HG02970 (cell line): ENCODE results near the gene DND1.
"Not testable (repeated sequence)": the region's sequence is repeated elsewhere in the genome, so short reads cannot be mapped to it uniquely, and the experiment has no call there.

ENCODE experiments used
- ATAC-seq: cut with Tn5 transposase; IDR thresholded peaks from one replicate; pipeline ENCODE4 v1.9.1; 2021; ENCODE audit warnings: mild to moderate bottlenecking, moderate library complexity, moderate number of reproducible peaks; ENCODE audit not compliant: unreplicated experiment, low FRiP score

Gene DND1

DNA sequence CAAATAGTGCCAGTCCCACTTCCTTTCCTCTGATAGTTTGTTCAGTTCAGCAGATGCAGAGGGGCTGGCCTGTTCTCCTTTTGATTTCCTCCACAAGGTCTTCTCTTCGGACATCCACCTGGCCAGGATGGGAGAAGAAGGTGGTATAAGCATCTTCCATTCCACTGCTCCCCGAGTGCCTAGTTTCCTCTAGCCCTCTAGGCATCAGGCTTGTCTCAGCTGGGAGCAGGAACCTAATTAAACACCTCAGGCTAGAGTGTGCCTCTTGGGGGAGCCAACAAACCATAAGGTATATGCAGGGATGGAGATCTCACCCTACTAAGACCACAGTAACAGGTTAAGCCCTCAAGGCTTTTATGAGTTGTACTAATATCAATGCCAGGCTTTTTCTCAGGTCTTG, 835 bp upstream of the DND1 start:
- no peak for ATAC-seq

DNA sequence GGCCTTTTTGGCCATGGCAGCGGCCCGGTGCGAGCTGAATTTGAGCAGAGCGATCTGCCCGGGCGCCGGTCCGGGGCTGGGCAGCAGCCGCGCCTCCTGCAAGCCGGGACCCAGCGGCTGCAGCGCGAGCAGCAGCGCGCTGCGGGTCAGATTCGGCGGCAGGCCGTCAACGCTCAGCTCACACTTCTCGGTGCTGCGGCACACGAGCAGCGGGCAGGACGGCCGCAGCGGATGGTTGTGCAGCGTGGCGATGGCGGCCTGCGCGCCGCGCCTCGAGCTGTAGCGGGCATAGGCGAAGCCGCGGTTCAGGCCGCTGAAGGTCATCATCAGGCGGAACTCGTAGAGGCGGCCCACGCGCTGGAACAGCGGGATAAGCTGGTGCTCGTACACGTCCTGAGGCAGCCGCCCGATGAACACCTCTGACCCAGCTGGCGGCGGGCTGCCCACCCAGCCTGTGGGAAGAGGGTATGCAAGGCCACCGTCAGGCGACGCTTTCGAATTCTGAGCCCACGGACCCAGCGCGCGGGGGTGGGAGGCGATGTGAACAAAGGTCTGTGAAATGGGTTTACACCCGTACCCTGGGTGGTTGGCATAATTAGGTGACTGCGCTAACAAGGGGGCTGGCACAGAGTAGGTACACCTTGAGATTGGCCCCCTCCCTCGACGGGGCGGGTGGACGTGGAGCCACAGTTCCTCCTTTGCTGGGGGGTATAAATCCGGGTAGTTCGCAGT, 755 bp downstream of the DND1 start:
- no peak for ATAC-seq

DNA sequence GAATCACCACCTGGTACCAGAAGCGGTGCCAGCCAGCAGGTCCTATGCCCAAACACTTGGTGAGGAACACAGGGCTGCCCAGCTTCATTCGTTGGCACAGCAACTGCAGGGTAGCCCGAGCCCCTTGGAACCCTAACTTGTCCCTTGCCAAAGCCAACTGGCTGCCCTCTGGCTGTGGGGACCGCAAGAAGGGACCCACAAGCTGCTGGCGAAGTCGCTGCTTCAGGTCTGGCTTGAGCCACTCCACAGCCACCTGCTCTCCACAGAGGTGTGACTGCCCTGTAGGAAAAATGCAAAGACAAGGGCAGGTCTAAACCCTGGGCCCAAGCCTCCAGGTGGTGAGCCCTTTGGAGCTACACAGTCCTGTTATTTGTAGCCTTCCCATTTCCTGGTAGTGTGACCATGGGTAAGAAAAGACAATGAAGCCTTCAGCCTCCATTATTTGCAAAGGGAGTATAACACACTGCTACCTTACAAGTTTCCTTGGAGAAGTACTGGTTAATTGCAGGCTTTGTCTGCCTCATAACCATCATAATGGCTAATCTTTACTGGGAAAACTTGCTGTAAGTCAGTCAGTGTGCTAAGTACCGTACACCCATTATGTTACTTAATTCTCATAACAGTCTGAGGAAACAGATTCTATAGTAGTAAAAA, 1.8 kb downstream of the DND1 start:
- no peak for ATAC-seq

DNA sequence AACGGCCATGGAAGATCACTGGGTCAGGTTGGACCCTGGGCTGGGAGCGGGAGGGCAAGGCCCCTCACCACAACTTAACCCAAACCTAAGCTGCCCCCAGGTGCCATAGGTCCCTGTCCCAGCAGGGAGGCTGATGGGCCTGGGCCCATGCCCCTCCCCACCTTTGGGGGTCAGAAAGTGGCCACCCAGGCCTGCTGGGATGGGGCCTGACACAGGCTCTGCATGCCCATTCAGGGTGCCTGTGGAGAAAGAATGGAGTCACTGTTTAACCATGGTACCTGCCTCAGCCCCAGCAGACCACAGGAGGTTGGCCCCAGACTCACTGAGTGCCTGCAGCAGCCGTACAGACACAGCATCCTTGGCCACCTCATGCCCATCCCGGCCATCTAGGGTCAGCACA, 2.3 kb downstream of the DND1 start:
- not testable (repeated sequence) for ATAC-seq

DNA sequence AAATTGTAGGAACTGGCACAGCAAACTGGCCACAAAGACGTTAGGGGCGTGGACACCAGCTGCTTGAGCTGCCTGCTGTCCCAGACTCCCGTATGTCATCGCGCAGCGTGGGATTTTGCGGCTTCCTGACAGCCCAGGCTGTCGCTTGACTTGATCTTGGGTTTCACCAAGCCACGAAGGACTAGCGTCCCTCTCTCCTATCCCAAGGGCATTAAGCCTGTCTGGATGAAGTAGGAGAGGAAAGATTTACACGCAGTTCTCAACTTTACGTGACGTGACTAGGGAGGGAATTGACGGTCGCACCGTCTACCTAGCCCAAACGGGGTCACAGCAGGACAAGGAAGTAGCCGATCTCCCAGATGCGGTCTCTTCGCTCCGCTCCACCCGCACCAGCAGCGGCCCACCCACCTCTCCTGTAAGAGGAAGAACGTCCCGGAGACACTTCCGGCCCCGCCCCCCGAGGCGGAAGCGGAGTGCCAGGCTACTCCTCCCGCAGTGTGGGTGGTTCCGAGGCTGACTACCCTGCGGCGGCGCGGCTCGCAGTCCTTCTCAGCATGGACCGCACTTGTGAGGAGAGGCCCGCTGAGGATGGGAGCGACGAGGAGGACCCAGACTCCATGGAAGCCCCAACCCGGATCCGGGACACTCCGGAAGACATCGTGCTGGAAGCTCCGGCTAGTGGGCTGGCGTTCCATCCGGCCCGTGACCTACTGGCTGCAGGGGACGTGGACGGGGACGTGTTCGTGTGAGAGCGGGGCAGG, 8.8 kb downstream of the DND1 start, which contains the start of gene WDR55:
Gene WDR55, plus strand, starts transcription at position 546 of the 761 bp plus-strand sequence. Its CDS starts 9 bp downstream, at position 555.
- peak; percentile 94 for ATAC-seq

DNA sequence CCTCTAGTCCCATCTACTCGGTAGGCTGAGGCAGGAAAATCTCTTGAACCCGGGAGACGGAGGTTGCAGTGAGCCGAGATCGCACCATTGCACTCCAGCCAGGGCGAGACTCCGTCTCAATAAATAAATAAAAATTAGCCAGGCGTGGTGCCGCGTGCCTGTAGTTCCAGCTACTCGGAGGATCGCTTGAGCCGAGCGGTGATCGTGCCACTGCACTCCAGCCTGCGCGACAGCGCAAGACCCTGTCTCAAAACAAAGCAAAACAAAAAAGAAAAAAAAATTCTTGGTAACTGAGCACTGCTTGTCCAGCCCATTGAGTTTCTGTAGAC, 9.4 kb downstream of the DND1 start:
- ATAC-seq = no peak

DNA sequence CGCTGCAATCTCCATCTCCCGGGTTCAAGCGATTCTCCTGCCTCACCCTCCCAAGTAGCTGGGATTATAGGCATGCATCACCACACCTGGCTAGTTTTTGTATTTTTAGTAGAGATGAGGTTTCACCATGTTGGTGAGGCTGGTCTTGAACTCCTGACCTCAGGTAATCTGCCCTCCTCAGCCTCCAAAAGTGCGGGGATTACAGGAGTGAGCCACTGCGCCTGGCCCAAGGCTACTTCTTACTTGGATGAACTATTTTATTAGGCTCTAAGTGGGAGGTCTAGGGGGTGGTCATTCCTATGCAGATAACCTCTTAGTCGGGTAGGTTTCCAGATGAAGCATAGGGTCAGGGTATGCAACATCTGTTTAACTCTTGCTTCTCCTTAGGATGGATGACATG, 13.0 kb downstream of the DND1 start:
- ATAC-seq = not testable (repeated sequence)

DNA sequence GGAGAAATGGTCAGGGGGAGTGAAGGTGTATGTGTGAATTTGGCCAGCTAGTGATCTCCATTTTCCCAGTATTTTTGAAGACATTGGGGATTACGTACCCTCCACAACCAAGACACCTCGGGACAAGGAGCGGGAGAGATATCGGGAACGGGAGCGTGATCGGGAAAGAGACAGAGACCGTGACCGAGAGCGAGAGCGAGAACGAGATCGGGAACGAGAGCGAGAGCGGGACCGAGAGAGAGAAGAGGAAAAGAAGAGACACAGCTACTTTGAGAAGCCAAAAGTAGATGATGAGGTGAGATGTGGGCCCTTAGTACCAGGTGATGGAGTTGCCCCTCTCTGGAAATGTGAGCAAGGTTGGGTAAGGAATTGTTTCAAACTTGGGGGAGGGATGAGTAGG, 14.5 kb downstream of the DND1 start:
- no peak for ATAC-seq

DNA sequence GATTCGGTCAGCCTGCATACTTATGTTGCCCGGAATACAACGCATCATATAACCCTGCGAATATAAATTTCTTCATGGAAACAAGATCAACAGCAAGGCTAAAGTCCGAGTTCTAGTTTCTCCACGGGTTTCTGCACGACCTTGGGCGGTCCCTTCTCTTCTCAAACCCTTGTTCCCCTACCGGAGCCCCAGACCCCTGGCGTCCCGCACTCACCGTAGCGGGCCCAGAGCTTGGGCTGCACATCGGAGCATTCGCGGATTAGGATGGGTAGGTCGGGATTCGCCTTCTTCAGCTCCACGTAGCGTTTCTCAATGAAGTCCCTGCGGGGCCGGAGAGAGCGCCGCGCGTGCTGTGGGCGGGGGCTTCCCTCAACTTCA, 26.3 kb downstream of the DND1 start:
- ATAC-seq = no peak

DNA sequence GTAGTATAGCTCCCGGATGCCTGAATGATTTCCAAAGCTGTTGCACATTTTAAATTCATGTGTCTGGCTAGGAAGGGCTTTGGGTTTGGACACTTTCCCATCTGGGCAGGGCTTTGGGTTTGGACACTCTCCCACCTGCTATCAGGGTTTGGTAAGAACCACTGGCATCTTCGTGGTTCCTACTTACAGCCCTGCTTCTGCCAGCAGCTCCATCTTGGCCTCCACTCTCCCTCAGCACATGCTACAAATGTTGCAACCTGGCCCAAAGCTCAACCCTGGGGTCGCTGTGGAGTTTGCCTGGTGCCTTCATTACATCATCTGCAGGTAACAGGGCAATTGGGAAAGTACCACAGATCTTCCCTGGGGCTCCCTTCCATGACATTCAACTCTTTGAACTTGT, 30.7 kb downstream of the DND1 start:
- ATAC-seq = no peak

DNA sequence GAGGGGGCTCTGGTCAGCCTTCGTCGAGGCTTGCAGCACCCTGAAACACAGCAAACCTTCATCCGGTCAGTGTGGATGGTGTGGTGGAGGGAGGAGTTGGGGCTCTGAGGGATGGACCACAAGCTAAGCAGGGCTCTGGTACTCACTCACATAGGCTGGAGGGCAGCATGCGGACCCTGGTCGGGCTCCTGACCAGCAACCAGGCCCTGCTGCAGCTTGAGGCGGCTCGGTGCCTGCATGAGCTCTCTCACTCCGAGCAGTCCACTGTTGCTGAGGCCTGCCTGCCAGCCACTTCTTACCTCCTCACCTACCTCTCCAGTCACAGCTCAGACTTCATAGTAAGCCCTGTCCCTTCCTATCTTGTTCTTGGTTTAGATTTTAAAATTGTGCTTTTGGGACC, 31.7 kb downstream of the DND1 start:
- no peak for ATAC-seq

DNA sequence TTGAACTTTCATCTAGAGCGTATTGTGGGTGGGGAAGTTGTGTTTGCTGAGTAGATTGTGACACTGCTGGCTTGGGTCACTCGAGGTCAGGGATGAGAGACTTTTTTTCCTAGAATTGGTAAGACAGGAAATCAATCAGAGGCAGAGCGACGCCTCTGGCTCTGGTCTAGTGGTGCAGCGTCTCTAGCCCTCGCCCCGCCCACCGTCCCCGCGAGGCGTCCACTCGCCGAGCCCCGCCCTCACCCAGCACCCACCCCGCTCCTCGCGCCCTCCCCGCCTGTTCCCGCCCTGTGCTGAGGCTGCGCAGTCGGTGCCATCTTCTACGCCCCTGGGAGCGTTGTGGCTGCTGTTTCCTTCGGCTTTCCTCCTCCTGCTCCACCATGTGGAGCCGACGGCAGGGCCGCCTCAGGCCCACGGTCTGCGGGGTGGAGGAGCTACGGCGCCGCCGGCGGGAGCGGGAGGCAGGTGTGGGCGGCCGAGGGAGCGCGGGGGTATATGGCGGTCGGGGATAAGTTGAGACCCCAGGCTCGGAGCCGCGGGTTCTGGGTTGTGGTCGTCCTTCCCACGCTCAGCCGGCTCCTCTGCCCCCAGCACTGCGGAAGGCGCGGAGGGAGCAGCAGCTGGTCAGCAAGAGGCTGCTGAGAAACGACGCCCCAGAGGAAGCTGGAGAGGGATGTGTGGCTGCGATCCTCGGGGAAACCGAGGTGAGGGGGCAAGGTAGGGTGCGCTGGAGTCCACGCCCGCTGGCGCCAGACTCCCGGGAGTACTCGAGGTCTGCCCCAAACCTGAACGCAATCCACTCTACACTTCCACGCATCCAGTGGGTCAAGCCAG, 34.0 kb downstream of the DND1 start, which contains the start of gene TMCO6:
Gene TMCO6, plus strand, starts transcription at position 304 of the 834 bp plus-strand sequence. Its CDS starts 77 bp downstream, at position 381.
- peak; percentile 91 for ATAC-seq

DNA sequence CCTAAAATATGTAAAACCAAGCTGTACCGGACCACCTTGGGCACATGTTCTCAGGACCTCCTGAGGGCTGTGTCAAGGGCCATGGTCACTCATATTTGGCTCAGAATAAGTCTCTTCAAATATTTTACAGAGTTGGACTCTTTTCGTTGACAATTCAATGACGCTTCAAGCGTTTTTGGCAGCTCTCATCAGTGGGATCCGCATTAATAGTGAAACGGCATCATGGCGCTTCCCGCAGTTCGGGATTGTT, 34.6 kb downstream of the DND1 start:
- ATAC-seq = not testable (repeated sequence)

DNA sequence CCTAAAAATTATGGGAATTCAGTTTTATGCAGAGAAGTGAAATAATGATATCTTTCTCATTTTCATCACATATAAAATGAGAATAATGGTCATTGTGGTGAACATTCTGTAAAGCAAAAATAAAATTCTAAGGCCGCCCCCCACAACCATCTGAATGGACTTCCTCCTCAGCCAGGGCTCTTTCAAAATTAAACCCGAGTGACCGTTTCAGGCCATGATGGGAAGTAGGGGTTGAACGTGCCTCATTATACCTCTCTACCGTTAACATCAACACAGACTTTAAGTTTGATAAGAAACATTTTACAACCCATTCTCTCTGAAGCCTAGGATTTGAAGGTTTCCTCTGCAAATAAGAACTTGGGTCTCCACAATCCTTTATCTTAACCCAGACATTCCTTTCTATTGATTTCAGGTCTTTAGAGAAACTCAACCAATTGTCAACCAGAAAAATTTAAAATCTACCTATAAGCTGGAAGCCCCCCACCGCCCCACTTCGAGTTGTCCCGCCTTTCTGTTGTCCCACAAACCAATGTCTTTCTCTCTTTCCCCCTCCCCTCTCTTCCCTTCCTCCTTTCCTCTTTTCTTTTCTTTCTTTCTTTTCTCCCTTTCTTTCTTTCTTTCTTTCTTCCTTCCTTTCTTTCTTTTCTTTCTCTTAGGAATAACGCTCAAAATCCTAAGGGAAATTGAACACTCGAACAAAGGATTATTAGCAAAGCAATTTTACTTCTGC, 35.8 kb downstream of the DND1 start:
- no peak for ATAC-seq

DNA sequence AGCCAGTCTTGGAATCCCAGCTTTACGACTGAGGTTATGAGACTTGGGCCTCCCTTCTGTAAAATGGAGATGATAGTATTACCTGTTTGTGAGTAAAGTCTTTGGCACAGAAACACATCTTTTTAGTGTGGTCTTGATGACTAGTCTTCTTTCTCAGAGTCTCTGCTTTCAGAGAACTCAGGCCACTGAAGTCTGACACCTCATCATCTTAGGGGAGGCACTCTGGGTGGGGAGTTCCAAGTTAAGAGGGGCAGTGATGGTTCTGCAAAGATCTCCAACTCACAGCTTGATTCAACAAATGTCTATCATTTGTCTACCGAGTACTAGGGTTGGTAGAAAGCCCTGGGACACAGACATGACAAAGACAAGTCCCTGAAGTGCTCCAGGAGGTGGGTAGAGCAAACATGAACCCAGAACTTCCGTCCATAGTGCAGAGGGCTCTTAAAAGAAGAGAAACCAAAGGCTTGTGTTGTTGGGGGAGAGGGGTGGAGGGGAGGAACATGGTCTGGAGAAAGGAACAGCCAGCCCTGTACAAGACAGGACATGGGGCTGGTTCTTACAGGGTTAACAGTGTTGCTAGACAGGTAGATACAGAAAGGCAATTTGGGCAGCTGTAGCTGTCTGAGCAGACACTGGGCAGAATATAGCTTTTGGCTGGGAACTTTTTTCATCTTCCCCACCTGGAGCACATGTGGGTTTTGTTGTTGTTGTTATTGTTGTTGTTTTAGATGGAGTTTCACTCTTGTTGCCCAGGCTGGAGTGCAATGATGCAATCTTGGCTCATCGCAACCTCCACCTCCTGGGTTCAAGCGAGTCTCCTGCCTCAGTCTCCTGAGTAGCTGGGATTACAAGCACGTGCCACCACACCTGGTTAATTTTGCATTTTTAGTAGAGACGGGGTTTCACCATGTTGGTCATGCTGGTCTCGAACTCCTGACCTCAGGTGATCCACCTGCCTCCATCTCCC, 37.8 kb downstream of the DND1 start:
- ATAC-seq = no peak

DNA sequence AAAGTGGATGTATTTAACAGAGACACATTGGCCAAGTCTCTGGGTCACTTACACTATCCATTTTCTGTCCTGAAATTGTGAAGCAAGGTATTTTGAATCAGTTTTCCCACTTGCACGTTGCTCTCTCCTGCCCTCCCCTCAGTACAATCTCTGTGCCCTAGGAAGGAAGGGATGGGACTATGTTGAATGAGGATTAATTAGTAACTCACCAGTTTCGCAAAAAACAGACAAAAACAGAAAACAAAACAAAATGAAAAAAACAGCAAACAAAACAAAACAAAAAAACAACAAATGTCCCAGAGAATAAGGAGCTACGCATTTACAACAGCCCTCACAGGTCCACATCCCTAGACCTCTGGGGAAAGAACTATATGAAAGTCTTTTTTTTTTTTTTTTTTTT, 39.3 kb downstream of the DND1 start:
- ATAC-seq = no peak

DNA sequence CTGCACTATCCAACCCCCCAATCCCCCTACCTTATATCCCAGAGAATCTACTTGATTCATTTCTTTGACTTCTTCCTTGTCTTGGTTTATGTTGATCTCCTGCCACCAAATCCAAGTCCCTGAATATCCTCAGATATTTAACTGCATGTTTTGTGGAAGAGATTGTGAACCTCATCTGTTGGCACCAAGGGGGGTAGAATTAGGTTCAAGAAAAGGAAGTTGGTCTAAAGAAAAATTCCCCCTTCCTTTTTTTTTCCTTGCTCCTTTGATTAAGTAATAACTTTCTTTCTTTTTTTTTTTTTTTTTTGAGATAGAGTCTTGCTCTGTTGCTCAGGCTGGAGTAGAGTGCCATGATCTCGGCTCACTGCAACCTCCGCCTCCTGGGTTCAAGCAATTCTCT, 39.9 kb downstream of the DND1 start:
- ATAC-seq = no peak

DNA sequence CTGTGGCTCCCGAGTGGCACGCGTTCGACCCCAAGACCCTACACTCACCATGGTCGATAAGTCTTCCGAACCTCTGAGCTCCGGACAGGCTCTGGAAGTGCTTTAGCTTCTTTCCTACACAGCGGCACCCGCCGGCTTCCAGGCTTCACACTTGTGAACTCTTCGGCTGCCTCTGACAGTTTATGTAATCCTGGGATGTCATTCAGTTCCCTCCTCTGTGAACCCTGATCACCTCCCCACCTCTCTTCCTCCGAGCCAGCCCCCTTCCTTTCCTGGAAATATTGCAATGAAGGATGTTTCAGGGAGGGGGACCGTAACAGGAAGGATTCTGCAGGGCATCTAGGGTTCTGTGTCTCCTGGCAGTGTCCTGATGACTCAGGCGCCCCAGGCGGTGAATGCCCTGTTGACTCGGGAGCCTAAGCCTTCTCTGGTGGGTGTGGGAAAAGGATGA, 40.3 kb downstream of the DND1 start, which contains the start of gene CD14:
Gene CD14, minus strand, starts transcription at position 155 of the 451 bp plus-strand sequence. Its CDS starts 104 bp downstream, at position 51.
- no peak for ATAC-seq
